SH-SY5Y (cell line): ENCODE data around the gene GNAI3.

ENCODE experiments used
- GATA2 ChIP-seq: IDR thresholded peaks from 2 replicates; pipeline ENCODE4 v1.6.1; 2011; ENCODE audit warnings: mild to moderate bottlenecking, low read depth, low read length
- GATA3 ChIP-seq: IDR thresholded peaks from 2 replicates; pipeline ENCODE4 v1.6.1; 2011; ENCODE audit warnings: low read depth, mild to moderate bottlenecking, low read length, moderate library complexity

The GNAI3 gene

GRCh38 chr1:109625601-109626560, 77.5 kb downstream of the GNAI3 start:
- TF ChIP-seq GATA3 (no peak), GATA2 (no peak)

GRCh38 chr1:109626682-109627408, 78.4 kb downstream of the GNAI3 start:
- no peak for TF ChIP-seq GATA2
- no peak for TF ChIP-seq GATA3

- no peak for TF ChIP-seq GATA3
- no peak for TF ChIP-seq GATA2
Measured at GRCh38 chr1:109627692-109628399, 79.4 kb downstream of the GNAI3 start.

- no peak for TF ChIP-seq GATA2
- no peak for TF ChIP-seq GATA3
Measured at GRCh38 chr1:109628540-109629321, 80.3 kb downstream of the GNAI3 start.

GRCh38 chr1:109629372-109630030, 81.1 kb downstream of the GNAI3 start:
- no peak for TF ChIP-seq GATA3
- no peak for TF ChIP-seq GATA2

GRCh38 chr1:109630081-109630897, 81.9 kb downstream of the GNAI3 start:
- TF ChIP-seq GATA3 (no peak), GATA2 (no peak)

GRCh38 chr1:109630898-109631512, 82.6 kb downstream of the GNAI3 start:
- TF ChIP-seq GATA2: no peak
- TF ChIP-seq GATA3: no peak

- TF ChIP-seq GATA3 (no peak), GATA2 (no peak)
Measured at GRCh38 chr1:109631513-109632505, 83.4 kb downstream of the GNAI3 start.

- TF ChIP-seq GATA3: no peak
- peak; percentile 26; the same call in 1 of the 2 replicates for TF ChIP-seq GATA2
Measured at GRCh38 chr1:109632671-109633346, 84.4 kb downstream of the GNAI3 start.

- TF ChIP-seq GATA2 (no peak), GATA3 (no peak)
Measured at GRCh38 chr1:109634292-109634691, 85.9 kb downstream of the GNAI3 start.
